ENCODE results near the gene ARNT2. TPM values are rescaled to one million over a fixed set of nuclear protein-coding genes. Genes with fewer than 3 reads are reported as not detected.

Gene ARNT2
- total RNA-seq, 1 donor from 2014 or later: 8.1 TPM

DNA sequence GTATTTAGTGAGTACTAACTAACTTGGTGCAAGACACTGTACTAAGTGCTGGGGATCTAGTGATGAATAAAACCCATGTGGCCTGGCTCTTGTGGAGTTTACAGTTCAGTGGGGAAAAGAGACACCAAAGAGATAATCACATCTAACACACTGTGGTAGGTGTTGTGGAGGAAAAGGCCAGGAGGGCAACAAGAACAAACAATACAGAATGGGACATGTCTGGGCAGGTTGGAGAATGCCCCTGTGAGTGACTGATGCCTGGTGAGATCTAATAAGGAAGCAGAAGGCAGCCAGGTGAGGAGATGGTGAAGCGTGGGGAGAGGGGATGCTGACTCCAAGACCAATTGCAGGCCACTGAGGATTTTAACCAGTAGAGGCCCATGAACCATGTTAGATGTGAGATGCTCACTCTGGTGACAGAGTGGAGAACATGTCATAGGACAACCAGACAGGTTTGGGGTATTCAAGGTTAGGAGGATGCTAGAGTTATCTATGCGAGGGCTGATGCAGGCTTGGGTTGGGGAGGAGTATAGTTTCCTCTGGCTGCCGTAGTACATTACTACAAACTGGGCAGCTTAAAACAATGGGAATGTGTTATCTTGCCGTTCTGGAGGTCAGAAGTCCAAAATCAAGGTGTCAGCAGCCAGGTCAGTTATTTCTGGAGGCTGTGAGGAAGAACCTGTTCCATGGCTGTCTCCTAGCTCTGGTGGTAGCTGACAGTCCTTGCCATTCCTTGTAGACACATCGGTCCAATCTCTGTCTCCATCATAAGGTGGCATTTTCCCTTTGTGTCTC is 81.4 kb downstream of the ARNT2 start:
- TF ChIP-seq, protein P1, sequence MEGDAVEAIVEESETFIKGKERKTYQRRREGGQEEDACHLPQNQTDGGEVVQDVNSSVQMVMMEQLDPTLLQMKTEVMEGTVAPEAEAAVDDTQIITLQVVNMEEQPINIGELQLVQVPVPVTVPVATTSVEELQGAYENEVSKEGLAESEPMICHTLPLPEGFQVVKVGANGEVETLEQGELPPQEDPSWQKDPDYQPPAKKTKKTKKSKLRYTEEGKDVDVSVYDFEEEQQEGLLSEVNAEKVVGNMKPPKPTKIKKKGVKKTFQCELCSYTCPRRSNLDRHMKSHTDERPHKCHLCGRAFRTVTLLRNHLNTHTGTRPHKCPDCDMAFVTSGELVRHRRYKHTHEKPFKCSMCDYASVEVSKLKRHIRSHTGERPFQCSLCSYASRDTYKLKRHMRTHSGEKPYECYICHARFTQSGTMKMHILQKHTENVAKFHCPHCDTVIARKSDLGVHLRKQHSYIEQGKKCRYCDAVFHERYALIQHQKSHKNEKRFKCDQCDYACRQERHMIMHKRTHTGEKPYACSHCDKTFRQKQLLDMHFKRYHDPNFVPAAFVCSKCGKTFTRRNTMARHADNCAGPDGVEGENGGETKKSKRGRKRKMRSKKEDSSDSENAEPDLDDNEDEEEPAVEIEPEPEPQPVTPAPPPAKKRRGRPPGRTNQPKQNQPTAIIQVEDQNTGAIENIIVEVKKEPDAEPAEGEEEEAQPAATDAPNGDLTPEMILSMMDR (IDR thresholded peaks at IDR 0.05): no peak
- no peak for TF ChIP-seq POLR2A (IDR thresholded peaks at IDR 0.05)
- no peak for TF ChIP-seq POLR2AphosphoS5 (IDR thresholded peaks at IDR 0.05; ENCODE audit: insufficient read depth in 1 of 2, low read depth in 1 of 2)
- no peak overlapping the region for H3K27ac ChIP-seq
- H3K9me3 ChIP-seq: no peaks in the 10 kb centered on the region
- H3K4me1 ChIP-seq: peaks cover 39% of the 10 kb centered on the region
- no peaks in the 10 kb centered on the region for H3K27me3 ChIP-seq
- DNase-seq (ENCODE audit: extremely low spot score in 2 of 2): no peak
- no peaks in the 10 kb centered on the region for H3K36me3 ChIP-seq
- no peak overlapping the region for H3K4me3 ChIP-seq
- intact Hi-C loops (cut with DNase I): no loop called here

DNA sequence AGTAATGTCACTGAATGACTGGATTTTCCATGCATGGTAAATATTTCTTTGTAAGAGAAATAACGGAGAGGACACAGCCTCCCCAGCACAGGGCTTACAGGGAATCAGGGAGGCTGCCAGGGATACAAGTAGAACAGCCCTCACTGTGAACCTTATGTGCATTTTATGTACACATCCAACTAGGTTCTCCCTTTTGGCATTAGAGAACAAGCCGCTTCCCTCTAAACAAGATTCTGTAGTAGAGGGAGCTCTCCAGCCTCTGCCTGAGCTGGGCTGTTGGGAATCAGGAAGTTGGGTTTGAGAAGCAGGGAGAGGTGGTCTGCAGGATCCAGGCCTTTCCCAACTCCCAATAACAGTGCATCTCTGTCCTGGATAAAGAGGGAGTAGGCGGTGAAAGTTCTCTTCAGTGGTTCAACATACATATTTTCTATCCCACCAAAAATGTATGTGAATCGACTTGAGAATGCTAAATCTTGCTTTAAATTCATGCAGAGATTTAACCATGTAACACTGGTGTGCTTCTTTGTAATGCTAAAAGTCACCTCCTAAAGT is 83.7 kb downstream of the ARNT2 start:
- no peak for DNase-seq (ENCODE audit: extremely low spot score in 2 of 2)
- H3K4me1 ChIP-seq: peaks cover 29% of the 10 kb centered on the region
- no peaks in the 10 kb centered on the region for H3K36me3 ChIP-seq
- no peaks in the 10 kb centered on the region for H3K27me3 ChIP-seq
- intact Hi-C loops (cut with DNase I): no loop called here
- TF ChIP-seq, protein P1 (IDR thresholded peaks at IDR 0.05): no peak
- TF ChIP-seq POLR2AphosphoS5 (IDR thresholded peaks at IDR 0.05; ENCODE audit: insufficient read depth in 1 of 2, low read depth in 1 of 2) (no peak), POLR2A (IDR thresholded peaks at IDR 0.05) (no peak)
- H3K9me3 ChIP-seq: no peaks in the 10 kb centered on the region
- no peak overlapping the region for H3K4me3 ChIP-seq
- H3K27ac ChIP-seq: peak overlapping the region; percentile 48

DNA sequence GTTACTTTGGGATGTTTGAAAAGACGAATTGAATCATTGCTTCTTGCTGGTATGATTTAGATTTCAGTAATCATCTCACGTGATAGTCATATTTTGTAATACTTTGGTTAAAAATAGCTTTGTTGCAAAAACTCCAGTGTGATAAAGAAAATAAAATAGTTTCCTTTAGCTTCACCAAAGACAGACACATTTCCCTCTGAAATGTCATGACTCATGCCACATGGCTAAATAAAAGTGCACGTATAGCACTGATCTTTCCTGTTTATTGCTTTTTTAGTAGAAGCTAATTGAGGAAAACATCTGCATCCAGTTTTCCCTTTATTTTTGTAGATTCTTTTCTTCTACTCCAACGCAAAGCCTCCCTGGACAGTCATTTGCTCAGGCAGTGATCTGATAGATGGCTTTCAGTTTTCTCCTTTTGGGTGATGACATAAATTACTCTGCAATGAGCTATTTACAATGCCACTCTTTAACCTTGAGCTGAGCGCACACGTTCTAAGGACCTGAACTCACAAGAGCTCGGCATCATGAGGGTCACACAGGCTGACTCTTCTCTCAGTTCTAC is 84.9 kb downstream of the ARNT2 start:
- Histone ChIP-seq H3K4me3 (no peak overlapping the region), H3K4me1 (peaks cover 19% of the 10 kb centered on the region), H3K27me3 (no peaks in the 10 kb centered on the region), H3K27ac (peak overlapping the region; percentile 80), H3K9me3 (no peaks in the 10 kb centered on the region), H3K36me3 (no peaks in the 10 kb centered on the region)
- intact Hi-C loops (cut with DNase I): no loop called here
- DNase-seq (ENCODE audit: extremely low spot score in 2 of 2): no peak
- TF ChIP-seq, protein P1 (IDR thresholded peaks at IDR 0.05): no peak
- peak; percentile 32 to 70 for TF ChIP-seq POLR2AphosphoS5 (IDR thresholded peaks at IDR 0.05; ENCODE audit: insufficient read depth in 1 of 2, low read depth in 1 of 2)

DNA sequence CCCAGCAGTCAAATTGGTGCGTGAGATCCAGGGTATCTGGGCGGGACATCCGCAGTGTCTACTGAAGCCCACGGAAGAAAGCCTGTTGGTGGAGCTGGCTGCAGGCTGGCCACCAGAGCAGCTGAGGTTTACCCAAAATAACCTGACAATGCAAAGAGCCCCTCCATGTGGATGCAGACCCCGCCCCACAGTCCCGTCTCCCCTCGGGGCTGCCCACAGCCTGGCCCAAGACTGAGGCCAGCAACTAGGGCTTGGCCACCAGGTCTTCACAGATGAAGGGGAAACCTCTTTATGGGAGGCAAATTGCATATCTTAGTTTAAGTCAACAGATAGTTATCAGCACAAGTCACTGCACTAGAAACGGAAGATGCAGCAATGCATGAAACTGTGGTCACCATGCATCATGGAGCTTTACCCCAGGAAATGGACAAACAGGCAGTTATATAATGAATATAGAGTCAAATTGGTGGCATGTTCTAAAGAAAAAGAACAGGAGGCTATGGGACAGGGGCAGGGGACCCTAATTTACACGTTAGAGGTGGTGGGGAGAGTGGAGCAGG is 86.3 kb downstream of the ARNT2 start:
- Histone ChIP-seq H3K27ac (no peak overlapping the region), H3K36me3 (no peaks in the 10 kb centered on the region), H3K4me3 (no peak overlapping the region), H3K9me3 (no peaks in the 10 kb centered on the region), H3K27me3 (no peaks in the 10 kb centered on the region), H3K4me1 (peaks cover 19% of the 10 kb centered on the region)
- no peak for TF ChIP-seq POLR2A (IDR thresholded peaks at IDR 0.05)
- TF ChIP-seq, protein P1 (IDR thresholded peaks at IDR 0.05): no peak
- TF ChIP-seq POLR2AphosphoS5 (IDR thresholded peaks at IDR 0.05; ENCODE audit: insufficient read depth in 1 of 2, low read depth in 1 of 2): no peak
- DNase-seq (ENCODE audit: extremely low spot score in 2 of 2): no peak
- intact Hi-C loops (cut with DNase I): no loop called here

All from vagina (tissue), 2 donors.